HEK293 (cell line): ENCODE data around the gene KRTAP19-4.

Experiments used
- KLF7 ChIP-seq: fragments of 450-650 bp; formaldehyde crosslinking; IDR thresholded peaks from 2 replicates; pipeline ENCODE4 v1.5.1; 2016; ENCODE audit warnings: missing biosample characterization, missing genetic modification characterization, borderline replicate concordance
- KLF9 ChIP-seq: fragments of 450-650 bp; formaldehyde crosslinking; IDR thresholded peaks from 2 replicates; pipeline ENCODE4 v1.5.1; 2016; ENCODE audit warnings: missing biosample characterization, missing genetic modification characterization, low read depth
- ZBTB7A ChIP-seq: fragments of 450-650 bp; formaldehyde crosslinking; IDR thresholded peaks from 2 replicates; pipeline ENCODE4 v1.5.1; 2016; ENCODE audit warnings: low read depth, missing biosample characterization, missing genetic modification characterization
- ZNF350 ChIP-seq: fragments of 450-650 bp; formaldehyde crosslinking; IDR thresholded peaks from 2 replicates; pipeline ENCODE4 v1.5.0; 2017; ENCODE audit warnings: missing biosample characterization, mild to moderate bottlenecking, missing genetic modification characterization
- ZNF707 ChIP-seq: fragments of 450-650 bp; formaldehyde crosslinking; IDR thresholded peaks from 2 replicates; pipeline ENCODE4 v1.5.1; 2016; ENCODE audit warnings: missing biosample characterization, missing genetic modification characterization
- TF ChIP-seq, protein P1 (sequence below): fragments of 450-650 bp; formaldehyde crosslinking; IDR thresholded peaks from 2 replicates; pipeline ENCODE4 v1.5.1; 2016; ENCODE audit warnings: missing biosample characterization, missing genetic modification characterization
- TF ChIP-seq, protein P2 (sequence below): fragments of 450-650 bp; formaldehyde crosslinking; IDR thresholded peaks from 2 replicates; pipeline ENCODE4 v1.5.1; 2016; ENCODE audit warnings: missing biosample characterization, missing genetic modification characterization

DNA sequence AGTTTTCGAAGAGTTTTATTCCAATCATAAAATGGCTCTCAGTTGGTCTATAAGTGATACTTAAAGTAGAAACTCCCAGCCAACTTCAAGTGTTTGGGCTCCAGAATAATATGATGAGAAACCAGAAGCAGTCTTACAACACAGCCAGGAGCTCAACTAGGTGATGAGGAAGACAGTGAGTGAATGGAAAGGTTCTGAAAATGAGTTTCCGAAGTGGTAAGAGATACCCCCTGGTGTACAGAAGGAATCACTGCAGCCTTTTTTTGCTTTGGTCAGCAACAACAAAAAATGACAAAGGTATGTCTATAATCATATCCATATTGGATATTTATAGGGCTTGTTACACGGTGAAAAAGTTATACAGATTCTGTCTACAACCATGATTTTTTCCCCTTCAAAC lies 33.3 kb downstream of the KRTAP19-4 start:
- TF ChIP-seq, protein P1, sequence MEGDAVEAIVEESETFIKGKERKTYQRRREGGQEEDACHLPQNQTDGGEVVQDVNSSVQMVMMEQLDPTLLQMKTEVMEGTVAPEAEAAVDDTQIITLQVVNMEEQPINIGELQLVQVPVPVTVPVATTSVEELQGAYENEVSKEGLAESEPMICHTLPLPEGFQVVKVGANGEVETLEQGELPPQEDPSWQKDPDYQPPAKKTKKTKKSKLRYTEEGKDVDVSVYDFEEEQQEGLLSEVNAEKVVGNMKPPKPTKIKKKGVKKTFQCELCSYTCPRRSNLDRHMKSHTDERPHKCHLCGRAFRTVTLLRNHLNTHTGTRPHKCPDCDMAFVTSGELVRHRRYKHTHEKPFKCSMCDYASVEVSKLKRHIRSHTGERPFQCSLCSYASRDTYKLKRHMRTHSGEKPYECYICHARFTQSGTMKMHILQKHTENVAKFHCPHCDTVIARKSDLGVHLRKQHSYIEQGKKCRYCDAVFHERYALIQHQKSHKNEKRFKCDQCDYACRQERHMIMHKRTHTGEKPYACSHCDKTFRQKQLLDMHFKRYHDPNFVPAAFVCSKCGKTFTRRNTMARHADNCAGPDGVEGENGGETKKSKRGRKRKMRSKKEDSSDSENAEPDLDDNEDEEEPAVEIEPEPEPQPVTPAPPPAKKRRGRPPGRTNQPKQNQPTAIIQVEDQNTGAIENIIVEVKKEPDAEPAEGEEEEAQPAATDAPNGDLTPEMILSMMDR (tag by site-specific recombination) = no peak
- no peak for TF ChIP-seq ZNF707 (tag by site-specific recombination)
- TF ChIP-seq ZBTB7A (tag by site-specific recombination) = no peak
- TF ChIP-seq KLF7 (tag by site-specific recombination) = no peak
- TF ChIP-seq ZNF350 (tag by site-specific recombination) = no peak
- TF ChIP-seq, protein P2, sequence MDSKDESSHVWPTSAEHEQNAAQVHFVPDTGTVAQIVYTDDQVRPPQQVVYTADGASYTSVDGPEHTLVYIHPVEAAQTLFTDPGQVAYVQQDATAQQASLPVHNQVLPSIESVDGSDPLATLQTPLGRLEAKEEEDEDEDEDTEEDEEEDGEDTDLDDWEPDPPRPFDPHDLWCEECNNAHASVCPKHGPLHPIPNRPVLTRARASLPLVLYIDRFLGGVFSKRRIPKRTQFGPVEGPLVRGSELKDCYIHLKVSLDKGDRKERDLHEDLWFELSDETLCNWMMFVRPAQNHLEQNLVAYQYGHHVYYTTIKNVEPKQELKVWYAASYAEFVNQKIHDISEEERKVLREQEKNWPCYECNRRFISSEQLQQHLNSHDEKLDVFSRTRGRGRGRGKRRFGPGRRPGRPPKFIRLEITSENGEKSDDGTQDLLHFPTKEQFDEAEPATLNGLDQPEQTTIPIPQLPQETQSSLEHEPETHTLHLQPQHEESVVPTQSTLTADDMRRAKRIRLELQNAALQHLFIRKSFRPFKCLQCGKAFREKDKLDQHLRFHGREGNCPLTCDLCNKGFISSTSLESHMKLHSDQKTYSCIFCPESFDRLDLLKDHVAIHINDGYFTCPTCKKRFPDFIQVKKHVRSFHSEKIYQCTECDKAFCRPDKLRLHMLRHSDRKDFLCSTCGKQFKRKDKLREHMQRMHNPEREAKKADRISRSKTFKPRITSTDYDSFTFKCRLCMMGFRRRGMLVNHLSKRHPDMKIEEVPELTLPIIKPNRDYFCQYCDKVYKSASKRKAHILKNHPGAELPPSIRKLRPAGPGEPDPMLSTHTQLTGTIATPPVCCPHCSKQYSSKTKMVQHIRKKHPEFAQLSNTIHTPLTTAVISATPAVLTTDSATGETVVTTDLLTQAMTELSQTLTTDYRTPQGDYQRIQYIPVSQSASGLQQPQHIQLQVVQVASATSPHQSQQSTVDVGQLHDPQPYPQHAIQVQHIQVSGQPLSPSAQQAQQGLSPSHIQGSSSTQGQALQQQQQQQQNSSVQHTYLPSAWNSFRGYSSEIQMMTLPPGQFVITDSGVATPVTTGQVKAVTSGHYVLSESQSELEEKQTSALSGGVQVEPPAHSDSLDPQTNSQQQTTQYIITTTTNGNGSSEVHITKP (tag by site-specific recombination) = no peak
- TF ChIP-seq KLF9 = no peak
